K562 (cell line): ENCODE results near the gene TEX14. TPM values are rescaled to one million over a fixed set of nuclear protein-coding genes. Genes with fewer than 3 reads are reported as not detected.
A peak's percentile ranks its signal among the peaks of the same experiment; 100 is the strongest.

Experiments
- ASH1L ChIP-seq: fragments of 450-650 bp; IDR thresholded peaks from 2 replicates; pipeline ENCODE4 v1.6.1; 2018; ENCODE audit warnings: borderline replicate concordance, mild to moderate bottlenecking, low read depth; ENCODE audit not compliant: partially characterized antibody
- GABPA ChIP-seq: fragments of 200-800 bp; sonication (Bioruptor generic); conservative IDR thresholded peaks from 2 replicates; pipeline ENCODE4 v1.6.1; 2016; ENCODE audit warnings: low read depth, missing genetic modification characterization, missing compliant biosample characterization
- GABPB2 ChIP-seq: fragments of 250-450 bp; sonication (Bioruptor Pico); conservative IDR thresholded peaks from 2 replicates; pipeline ENCODE4 v1.5.1; 2021; ENCODE audit warnings: mild to moderate bottlenecking
- HDAC6 ChIP-seq: IDR thresholded peaks from 2 replicates; pipeline ENCODE4 v1.6.1; 2012; ENCODE audit warnings: low read depth, mild to moderate bottlenecking, control low read depth, inconsistent platforms, low read length, moderate library complexity
- MEIS2 ChIP-seq: fragments of 450-650 bp; IDR thresholded peaks from 2 replicates; pipeline ENCODE4 v1.6.1; 2014; ENCODE audit warnings: mild to moderate bottlenecking; ENCODE audit not compliant: partially characterized antibody
- MYBL2 ChIP-seq, 2 experiments: fragments of 450-650 bp in 1 of 2; sonication (generic) in 1 of 2; formaldehyde crosslinking in 1 of 2; IDR thresholded peaks; 2 replicates each; pipeline versions ENCODE4 v1.6.1 to v1.8.1; 2017 to 2022; ENCODE audit warnings: borderline replicate concordance in 1 of 2, inconsistent platforms in 1 of 2, low read depth in 1 of 2, mild to moderate bottlenecking in 1 of 2, missing genetic modification reagents in 1 of 2, moderate library complexity in 1 of 2
- RAD21 ChIP-seq, 2 experiments: fragments of 250-450 bp in 1 of 2; fragments of 450-650 bp in 1 of 2; sonication (Bioruptor Pico) in 1 of 2; formaldehyde crosslinking in 1 of 2; IDR thresholded peaks in 1 of 2; conservative IDR thresholded peaks in 1 of 2; 2 replicates each; pipeline versions ENCODE4 v1.4.0 to v1.8.0; 2020 to 2022; ENCODE audit warnings: mild to moderate bottlenecking in 2 of 2, moderate library complexity in 1 of 2
- RUNX1 ChIP-seq: sonication (generic); IDR thresholded peaks from 2 replicates; pipeline ENCODE4 v1.6.1; 2016; ENCODE audit warnings: antibody characterized with exemption, low read depth
- STAG1 ChIP-seq: sonication (generic); formaldehyde crosslinking; IDR thresholded peaks from 2 replicates; pipeline ENCODE4 v1.5.0; 2020; ENCODE audit warnings: missing genetic modification reagents, borderline replicate concordance
- polyA plus RNA-seq, 8 experiments: library from polyadenylated mRNA; depleted of rRNA in 4 of 8; stranded (reverse) in 5 of 8; unstranded in 3 of 8; fragments of >200 nt; fragmentation: Nextera tagmentation in 2 of 8; fragmentation: Illumina TruSeq in 1 of 8; extraction: Ambion mirVana in 2 of 8; extraction: Trizol in 1 of 8; gene quantifications; 2 replicates each; pipeline versions ENCODE4 v1.2.1 to v1.2.3, GENCODE V29; 2011 to 2014; ENCODE audit warnings: inconsistent platforms in 1 of 8, missing spikeins in 1 of 8
- total RNA-seq, 7 experiments: library from RNA; depleted of rRNA in 6 of 7; stranded (reverse); fragments of >200 nt in 6 of 7; fragmentation: Illumina TruSeq in 2 of 7; extraction: Trizol in 2 of 7; gene quantifications; 2 replicates each; pipeline versions ENCODE4 v1.2.1 to v1.2.3, GENCODE V29; 2011 to 2021; ENCODE audit warnings: low replicate concordance in 1 of 7
- TF ChIP-seq, protein P1 (sequence below), 2 experiments: fragments of 450-650 bp; formaldehyde crosslinking in 1 of 2; IDR thresholded peaks; 2 replicates each; pipeline versions ENCODE4 v1.4.0 to v1.6.1; 2014 to 2020; ENCODE audit warnings: mild to moderate bottlenecking in 2 of 2, borderline replicate concordance in 1 of 2, low read depth in 1 of 2
- TF ChIP-seq, protein P2 (sequence below): fragments of 450-650 bp; IDR thresholded peaks from 2 replicates; pipeline ENCODE4 v1.6.1; 2016; ENCODE audit warnings: missing biosample characterization, missing genetic modification characterization
- TF ChIP-seq, protein P3 (sequence below), 3 experiments: fragments of 200-800 bp in 1 of 3; sonication (Bioruptor generic) in 1 of 3; sonication (generic) in 1 of 3; formaldehyde crosslinking in 1 of 3; IDR thresholded peaks; 2 replicates each; pipeline versions ENCODE4 v1.6.1 to v1.8.0; 2016 to 2022; ENCODE audit warnings: mild to moderate bottlenecking in 2 of 3, missing compliant biosample characterization in 2 of 3, missing genetic modification characterization in 2 of 3, missing genetic modification reagents in 1 of 3
- TF ChIP-seq, protein P4 (sequence below): sonication (generic); formaldehyde crosslinking; IDR thresholded peaks from 2 replicates; pipeline ENCODE4 v1.8.0; 2022; ENCODE audit warnings: missing genetic modification reagents, mild to moderate bottlenecking, borderline replicate concordance

The TEX14 gene
- total and polyA plus RNA-seq, 9 of the 15 experiments (the other 6 are each of a cell fraction or from before 2014, with no cell fraction given): 0.05 to 0.12 (median 0.09) TPM; not detected in 1

DNA sequence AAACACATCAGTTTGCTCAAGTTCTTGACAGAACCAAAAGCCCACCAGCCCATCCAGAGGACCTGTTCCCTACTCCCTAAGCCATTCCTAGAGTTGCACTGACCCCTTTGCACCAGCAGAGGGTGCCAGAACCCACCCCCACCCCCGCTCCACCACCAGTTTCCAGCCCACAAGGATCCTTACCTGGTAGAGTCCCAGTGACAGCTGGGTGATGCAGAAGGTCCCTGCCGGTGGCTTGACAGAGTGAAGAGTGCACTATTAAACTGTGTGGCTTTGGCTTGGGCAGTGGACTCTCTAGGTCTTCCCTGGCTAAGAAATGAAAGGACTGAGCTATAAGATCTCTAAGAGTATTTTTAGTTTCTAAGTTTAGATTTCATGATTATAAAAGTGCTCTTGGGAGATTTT is 104.1 kb downstream of the TEX14 start (continued):
- TF ChIP-seq RAD21 (CRISPR knock-in tag; conservative IDR thresholded peaks at IDR 0.05 in 1 of 2, IDR thresholded peaks at IDR 0.05 in 1 of 2): peak; percentile 77 to 84
- no peak for TF ChIP-seq HDAC6
- TF ChIP-seq, protein P1, sequence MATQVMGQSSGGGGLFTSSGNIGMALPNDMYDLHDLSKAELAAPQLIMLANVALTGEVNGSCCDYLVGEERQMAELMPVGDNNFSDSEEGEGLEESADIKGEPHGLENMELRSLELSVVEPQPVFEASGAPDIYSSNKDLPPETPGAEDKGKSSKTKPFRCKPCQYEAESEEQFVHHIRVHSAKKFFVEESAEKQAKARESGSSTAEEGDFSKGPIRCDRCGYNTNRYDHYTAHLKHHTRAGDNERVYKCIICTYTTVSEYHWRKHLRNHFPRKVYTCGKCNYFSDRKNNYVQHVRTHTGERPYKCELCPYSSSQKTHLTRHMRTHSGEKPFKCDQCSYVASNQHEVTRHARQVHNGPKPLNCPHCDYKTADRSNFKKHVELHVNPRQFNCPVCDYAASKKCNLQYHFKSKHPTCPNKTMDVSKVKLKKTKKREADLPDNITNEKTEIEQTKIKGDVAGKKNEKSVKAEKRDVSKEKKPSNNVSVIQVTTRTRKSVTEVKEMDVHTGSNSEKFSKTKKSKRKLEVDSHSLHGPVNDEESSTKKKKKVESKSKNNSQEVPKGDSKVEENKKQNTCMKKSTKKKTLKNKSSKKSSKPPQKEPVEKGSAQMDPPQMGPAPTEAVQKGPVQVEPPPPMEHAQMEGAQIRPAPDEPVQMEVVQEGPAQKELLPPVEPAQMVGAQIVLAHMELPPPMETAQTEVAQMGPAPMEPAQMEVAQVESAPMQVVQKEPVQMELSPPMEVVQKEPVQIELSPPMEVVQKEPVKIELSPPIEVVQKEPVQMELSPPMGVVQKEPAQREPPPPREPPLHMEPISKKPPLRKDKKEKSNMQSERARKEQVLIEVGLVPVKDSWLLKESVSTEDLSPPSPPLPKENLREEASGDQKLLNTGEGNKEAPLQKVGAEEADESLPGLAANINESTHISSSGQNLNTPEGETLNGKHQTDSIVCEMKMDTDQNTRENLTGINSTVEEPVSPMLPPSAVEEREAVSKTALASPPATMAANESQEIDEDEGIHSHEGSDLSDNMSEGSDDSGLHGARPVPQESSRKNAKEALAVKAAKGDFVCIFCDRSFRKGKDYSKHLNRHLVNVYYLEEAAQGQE (IDR thresholded peaks at IDR 0.05; ENCODE audit: borderline replicate concordance): peak; percentile 73; the same call in 1 of the 2 replicates
- TF ChIP-seq, protein P1 (CRISPR knock-in tag; IDR thresholded peaks at IDR 0.05; ENCODE audit: low read depth): no peak
- TF ChIP-seq, protein P2, sequence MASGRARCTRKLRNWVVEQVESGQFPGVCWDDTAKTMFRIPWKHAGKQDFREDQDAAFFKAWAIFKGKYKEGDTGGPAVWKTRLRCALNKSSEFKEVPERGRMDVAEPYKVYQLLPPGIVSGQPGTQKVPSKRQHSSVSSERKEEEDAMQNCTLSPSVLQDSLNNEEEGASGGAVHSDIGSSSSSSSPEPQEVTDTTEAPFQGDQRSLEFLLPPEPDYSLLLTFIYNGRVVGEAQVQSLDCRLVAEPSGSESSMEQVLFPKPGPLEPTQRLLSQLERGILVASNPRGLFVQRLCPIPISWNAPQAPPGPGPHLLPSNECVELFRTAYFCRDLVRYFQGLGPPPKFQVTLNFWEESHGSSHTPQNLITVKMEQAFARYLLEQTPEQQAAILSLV (tag): no peak
- TF ChIP-seq, protein P3, sequence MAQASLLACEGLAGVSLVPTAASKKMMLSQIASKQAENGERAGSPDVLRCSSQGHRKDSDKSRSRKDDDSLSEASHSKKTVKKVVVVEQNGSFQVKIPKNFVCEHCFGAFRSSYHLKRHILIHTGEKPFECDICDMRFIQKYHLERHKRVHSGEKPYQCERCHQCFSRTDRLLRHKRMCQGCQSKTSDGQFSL (CRISPR knock-in tag; IDR thresholded peaks at IDR 0.05): peak; percentile 56; the same call in 1 of the 2 replicates
- TF ChIP-seq, protein P3 (tag; IDR thresholded peaks at IDR 0.05): no peak
- TF ChIP-seq MEIS2: no peak
- TF ChIP-seq GABPB2 (CRISPR knock-in tag): no peak
- TF ChIP-seq MYBL2 (IDR thresholded peaks at IDR 0.05; ENCODE audit: low read depth): no peak
- no peak for TF ChIP-seq MYBL2 (CRISPR knock-in tag; IDR thresholded peaks at IDR 0.05; ENCODE audit: borderline replicate concordance)
- TF ChIP-seq RUNX1: no peak
- TF ChIP-seq ASH1L: no peak
- peak; percentile 55; the same call in 1 of the 2 replicates for TF ChIP-seq STAG1 (CRISPR knock-in tag)
- no peak for TF ChIP-seq GABPA (tag)
- TF ChIP-seq, protein P4, sequence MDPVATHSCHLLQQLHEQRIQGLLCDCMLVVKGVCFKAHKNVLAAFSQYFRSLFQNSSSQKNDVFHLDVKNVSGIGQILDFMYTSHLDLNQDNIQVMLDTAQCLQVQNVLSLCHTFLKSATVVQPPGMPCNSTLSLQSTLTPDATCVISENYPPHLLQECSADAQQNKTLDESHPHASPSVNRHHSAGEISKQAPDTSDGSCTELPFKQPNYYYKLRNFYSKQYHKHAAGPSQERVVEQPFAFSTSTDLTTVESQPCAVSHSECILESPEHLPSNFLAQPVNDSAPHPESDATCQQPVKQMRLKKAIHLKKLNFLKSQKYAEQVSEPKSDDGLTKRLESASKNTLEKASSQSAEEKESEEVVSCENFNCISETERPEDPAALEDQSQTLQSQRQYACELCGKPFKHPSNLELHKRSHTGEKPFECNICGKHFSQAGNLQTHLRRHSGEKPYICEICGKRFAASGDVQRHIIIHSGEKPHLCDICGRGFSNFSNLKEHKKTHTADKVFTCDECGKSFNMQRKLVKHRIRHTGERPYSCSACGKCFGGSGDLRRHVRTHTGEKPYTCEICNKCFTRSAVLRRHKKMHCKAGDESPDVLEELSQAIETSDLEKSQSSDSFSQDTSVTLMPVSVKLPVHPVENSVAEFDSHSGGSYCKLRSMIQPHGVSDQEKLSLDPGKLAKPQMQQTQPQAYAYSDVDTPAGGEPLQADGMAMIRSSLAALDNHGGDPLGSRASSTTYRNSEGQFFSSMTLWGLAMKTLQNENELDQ: no peak
